GM23338 (cell line): ENCODE measurements around the gene LURAP1L. TPM values are rescaled to one million over a fixed set of nuclear protein-coding genes. Genes with fewer than 3 reads are reported as not detected.

Source experiments
- ATAC-seq: fragments of 200-7000 bp; cut with Tn5 transposase; 3 replicates; pipeline ENCODE4 v1.9.1; 2020
- DNase-seq: peaks from one replicate; pipeline ENCODE4 v3.0.0-alpha.2; 2015; ENCODE audit warnings: low spot score
- H2AFZ ChIP-seq: fragments of 200-600 bp; sonication (generic); 2 replicates; pipeline ENCODE4 v1.8.0; 2016; ENCODE audit warnings: antibody characterized with exemption, mild to moderate bottlenecking, moderate library complexity
- H3F3A ChIP-seq: fragments of 200-600 bp; sonication (generic); replicated peaks from 2 replicates; pipeline ENCODE4 v1.8.0; 2017; ENCODE audit warnings: antibody characterized with exemption, mixed run types, low read depth
- H3K27ac ChIP-seq: fragments of 200-600 bp; sonication (generic); 2 replicates; pipeline ENCODE4 v1.6.1; 2016; ENCODE audit warnings: low read depth
- H3K27me3 ChIP-seq: fragments of 200-600 bp; sonication (generic); 2 replicates; pipeline ENCODE4 v1.8.0; 2016; ENCODE audit warnings: mild to moderate bottlenecking, mixed run types, moderate library complexity; ENCODE audit not compliant: insufficient read depth
- H3K36me3 ChIP-seq: fragments of 200-600 bp; sonication (generic); 2 replicates; pipeline ENCODE4 v1.8.0; 2016; ENCODE audit warnings: mild to moderate bottlenecking; ENCODE audit not compliant: insufficient read depth
- H3K4me1 ChIP-seq: fragments of 200-600 bp; sonication (generic); 2 replicates; pipeline ENCODE4 v1.8.0; 2016; ENCODE audit warnings: mild to moderate bottlenecking, moderate library complexity; ENCODE audit not compliant: insufficient read depth
- H3K4me2 ChIP-seq: fragments of 200-600 bp; sonication (generic); 2 replicates; pipeline ENCODE4 v1.7.1; 2017; ENCODE audit warnings: mixed run types
- H3K4me3 ChIP-seq: fragments of 200-600 bp; sonication (generic); 2 replicates; pipeline ENCODE4 v1.6.1; 2016; ENCODE audit warnings: mixed run types
- H3K79me2 ChIP-seq: fragments of 200-600 bp; sonication (generic); replicated peaks from 2 replicates; pipeline ENCODE4 v1.8.0; 2017; ENCODE audit warnings: mild to moderate bottlenecking; ENCODE audit not compliant: insufficient read depth
- H3K9me2 ChIP-seq: fragments of 200-600 bp; sonication (generic); 2 replicates; pipeline ENCODE4 v1.8.0; 2017; ENCODE audit not compliant: insufficient read depth
- H4K20me1 ChIP-seq: fragments of 200-600 bp; sonication (generic); replicated peaks from 2 replicates; pipeline ENCODE4 v1.8.0; 2017; ENCODE audit warnings: mild to moderate bottlenecking; ENCODE audit not compliant: insufficient read depth
- H3K27ac Mint-ChIP-seq: 2 replicates; pipeline ENCODE4 v1.8.0; 2020; ENCODE audit warnings: inconsistent platforms, mild to moderate bottlenecking, moderate library complexity, mixed read lengths
- H3K27me3 Mint-ChIP-seq: 3 replicates; pipeline ENCODE4 v1.8.0; 2022; ENCODE audit warnings: low read depth, mild to moderate bottlenecking, moderate library complexity, mixed read lengths, inconsistent platforms; ENCODE audit not compliant: insufficient read depth, poor library complexity
- H3K36me3 Mint-ChIP-seq: 3 replicates; pipeline ENCODE4 v1.8.0; 2021; ENCODE audit warnings: low read depth, mild to moderate bottlenecking, inconsistent platforms, moderate library complexity, mixed read lengths
- H3K4me1 Mint-ChIP-seq: 3 replicates; pipeline ENCODE4 v1.8.0; 2020; ENCODE audit warnings: mild to moderate bottlenecking, inconsistent platforms, mixed read lengths
- H3K4me3 Mint-ChIP-seq: 3 replicates; pipeline ENCODE4 v1.8.0; 2021; ENCODE audit warnings: moderate library complexity, mild to moderate bottlenecking, inconsistent platforms, mixed read lengths
- H3K9me3 Mint-ChIP-seq: 3 replicates; pipeline ENCODE4 v1.8.0; 2020; ENCODE audit warnings: moderate library complexity, mild to moderate bottlenecking, inconsistent platforms, mixed read lengths
- CREB1 ChIP-seq: fragments of 250-450 bp; sonication (Bioruptor Pico); IDR thresholded peaks from 2 replicates; pipeline ENCODE4 v1.5.0; 2020; ENCODE audit warnings: low read depth, mild to moderate bottlenecking, moderate library complexity
- EZH2 ChIP-seq: fragments of 200-600 bp; sonication (generic); IDR thresholded peaks from one replicate; pipeline ENCODE4 v1.8.0; 2017; ENCODE audit warnings: antibody characterized with exemption, mild to moderate bottlenecking, low read depth; ENCODE audit not compliant: unreplicated experiment
- NANOG ChIP-seq: IDR thresholded peaks from 2 replicates; pipeline ENCODE4 v1.6.1; 2016; ENCODE audit warnings: antibody characterized with exemption, borderline replicate concordance
- POLR2AphosphoS5 ChIP-seq: IDR thresholded peaks from 2 replicates; pipeline ENCODE4 v1.6.1; 2016; ENCODE audit warnings: antibody characterized with exemption, low read depth
- ZNF331 ChIP-seq: fragments of 250-450 bp; sonication (Bioruptor Pico); IDR thresholded peaks from 2 replicates; pipeline ENCODE4 v1.5.0; 2020; ENCODE audit warnings: low read depth, mild to moderate bottlenecking, moderate library complexity
- ZNF462 ChIP-seq: fragments of 250-450 bp; sonication (Bioruptor Pico); IDR thresholded peaks from 2 replicates; pipeline ENCODE4 v1.5.0; 2020; ENCODE audit warnings: mild to moderate bottlenecking, moderate library complexity
- polyA plus RNA-seq: library from polyadenylated mRNA; unstranded; fragments of >200 nt; fragmentation: Nextera tagmentation; extraction: Ambion mirVana; gene quantifications from 2 replicates; pipeline ENCODE4 v1.2.1, GENCODE V29; 2016
- total RNA-seq: library from RNA; depleted of rRNA; stranded (reverse); fragments of >200 nt; shearing (Covaris generic); gene quantifications from 2 replicates; pipeline ENCODE4 v1.2.3, GENCODE V29; 2014

Gene LURAP1L
- total and polyA plus RNA-seq, 2 experiments from 2014 or later, result 1.2 to 1.6 TPM

GRCh38 chr9:12826924-12827565 lies 52.2 kb downstream of the LURAP1L start:
- ATAC-seq, result no peak
- H3K36me3 Mint-ChIP-seq, result no peaks in the 10 kb centered on the region
- H3K4me1 Mint-ChIP-seq, result peaks cover 7% of the 10 kb centered on the region; the same call in 2 of the 3 replicates
- no peaks in the 10 kb centered on the region for H3K9me3 Mint-ChIP-seq
- Histone ChIP-seq H3K9me2 (no peaks in the 10 kb centered on the region), H3F3A (no peaks in the 10 kb centered on the region), H3K27ac (no peak overlapping the region), H3K4me3 (no peak overlapping the region), H3K4me2 (no peak overlapping the region), H3K79me2 (no peaks in the 10 kb centered on the region), H3K27me3 (no peaks in the 10 kb centered on the region), H2AFZ (no peak overlapping the region), H3K36me3 (no peaks in the 10 kb centered on the region), H3K4me1 (no peaks in the 10 kb centered on the region), H4K20me1 (no peaks in the 10 kb centered on the region)
- TF ChIP-seq EZH2, result no peak
- TF ChIP-seq CREB1 (CRISPR knock-in tag), result no peak
- TF ChIP-seq POLR2AphosphoS5, result no peak
- no peak for TF ChIP-seq ZNF462 (CRISPR knock-in tag)
- no peak for TF ChIP-seq ZNF331
- no peak for DNase-seq
- H3K27ac Mint-ChIP-seq, result no peak overlapping the region
- no peak overlapping the region for H3K4me3 Mint-ChIP-seq
- no peaks in the 10 kb centered on the region for H3K27me3 Mint-ChIP-seq

- H3K4me3 Mint-ChIP-seq, result no peak overlapping the region
- no peaks in the 10 kb centered on the region for H3K36me3 Mint-ChIP-seq
- H3K4me3 ChIP-seq, result no peak overlapping the region
- DNase-seq (no peak), ATAC-seq (no peak)
- no peaks in the 10 kb centered on the region for H3K36me3 ChIP-seq
- no peaks in the 10 kb centered on the region for H3F3A ChIP-seq
- no peak overlapping the region for H2AFZ ChIP-seq
- H3K4me1 Mint-ChIP-seq, result peaks cover 7% of the 10 kb centered on the region; the same call in 2 of the 3 replicates
- no peak overlapping the region for H3K27ac Mint-ChIP-seq
- no peak overlapping the region for H3K27ac ChIP-seq
- H3K4me1 ChIP-seq, result no peaks in the 10 kb centered on the region
- H3K4me2 ChIP-seq, result no peak overlapping the region
- no peaks in the 10 kb centered on the region for H3K27me3 ChIP-seq
- no peaks in the 10 kb centered on the region for H3K79me2 ChIP-seq
- no peaks in the 10 kb centered on the region for H4K20me1 ChIP-seq
- H3K9me3 Mint-ChIP-seq, result peaks cover 4% of the 10 kb centered on the region; the same call in 1 of the 3 replicates
- no peaks in the 10 kb centered on the region; the same call in 1 of the 2 replicates for H3K9me2 ChIP-seq
- H3K27me3 Mint-ChIP-seq, result no peaks in the 10 kb centered on the region
- no peak for TF ChIP-seq NANOG
- TF ChIP-seq ZNF462 (CRISPR knock-in tag), result no peak
These were observed 58.9 kb downstream of the LURAP1L start for GRCh38 chr9:12833701-12834100.
